GM18907 (cell line): Measurements from ENCODE around the gene BBS12.

ENCODE experiments used
- ATAC-seq: cut with Tn5 transposase; IDR thresholded peaks from one replicate; pipeline ENCODE4 v1.9.1; 2021; ENCODE audit warnings: mild to moderate bottlenecking, moderate library complexity; ENCODE audit not compliant: unreplicated experiment

Gene BBS12

GRCh38 chr4:122732329-122733026 lies at the start of gene BBS12:
Gene BBS12, plus strand, starts transcription at chr4:122732704. Its CDS starts 9,189 bp downstream, at chr4:122741893.
- ATAC-seq: peak; percentile 100

DNA sequence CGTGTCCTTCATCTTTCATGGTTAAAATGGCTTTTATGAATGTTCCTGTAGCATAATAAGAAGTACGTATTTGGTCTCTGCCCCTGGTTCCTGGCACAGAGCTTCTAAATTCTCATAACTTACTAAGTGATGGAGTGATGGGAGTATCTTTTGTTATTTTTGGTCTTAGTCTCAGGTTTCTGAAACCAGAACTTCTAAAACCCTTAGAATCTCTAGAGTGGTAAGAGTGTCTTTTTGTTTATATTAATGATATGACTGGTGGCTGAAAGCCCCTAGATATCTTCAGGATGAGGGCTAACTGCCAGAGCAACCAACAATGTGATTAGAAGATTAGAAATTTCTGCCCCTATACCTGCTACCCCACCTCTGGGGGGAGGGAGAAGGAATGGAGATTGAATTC lies 45.8 kb upstream of the BBS12 start:
- ATAC-seq: no peak

DNA sequence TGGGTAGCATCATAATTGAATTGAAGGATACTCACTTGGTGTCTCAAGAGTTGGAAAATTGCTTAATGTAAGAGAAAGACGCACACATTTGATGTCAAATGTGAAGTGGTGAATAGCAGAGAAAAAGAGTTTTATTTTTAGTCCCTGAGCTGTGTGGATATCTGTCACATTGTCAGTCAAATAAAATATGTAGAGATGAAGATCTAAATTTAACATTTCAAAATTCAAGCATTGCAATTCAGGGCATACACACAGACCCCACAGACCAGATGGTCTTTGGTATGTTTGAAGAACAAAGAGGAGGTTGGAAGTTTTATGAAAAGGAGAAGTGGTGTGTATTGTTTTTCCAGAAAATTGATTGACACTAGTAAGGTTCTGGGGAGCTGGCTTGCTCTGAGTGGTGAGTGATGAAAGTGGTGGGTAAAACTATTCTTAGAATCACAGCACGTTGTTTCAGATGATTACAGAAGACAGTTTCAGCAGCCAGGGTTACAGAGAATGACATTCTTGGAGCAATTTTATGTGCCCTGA lies 44.9 kb upstream of the BBS12 start:
- ATAC-seq: no peak

DNA sequence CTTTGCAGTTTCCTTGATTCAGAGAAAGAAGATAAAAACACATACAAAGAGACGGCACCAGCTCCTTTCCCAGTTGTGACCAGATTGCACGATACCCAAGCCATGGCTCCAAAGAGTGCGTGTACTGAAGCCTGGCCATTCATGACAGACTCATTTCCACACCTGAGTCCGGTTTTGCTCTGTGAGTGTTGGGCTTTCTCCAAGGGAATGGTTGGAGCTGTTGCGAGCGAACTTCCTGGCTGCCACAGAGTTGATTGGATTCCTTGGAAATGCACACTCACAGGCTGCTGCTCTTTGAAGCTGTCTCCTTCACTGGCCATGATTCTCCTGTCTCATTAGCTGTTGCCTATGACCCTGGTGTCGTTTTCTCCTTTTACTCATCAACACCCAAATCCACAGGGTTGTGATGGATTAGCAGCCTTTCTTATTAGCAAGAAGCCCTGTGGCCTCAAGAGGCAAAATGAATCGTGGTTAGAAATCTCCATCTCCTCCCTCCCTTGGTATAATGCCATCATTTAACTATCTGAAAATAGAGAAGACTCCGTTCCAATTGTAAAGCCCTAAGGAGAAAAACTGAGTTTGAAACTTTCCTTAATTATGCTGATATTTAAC lies 43.9 kb upstream of the BBS12 start:
- ATAC-seq: no peak

DNA sequence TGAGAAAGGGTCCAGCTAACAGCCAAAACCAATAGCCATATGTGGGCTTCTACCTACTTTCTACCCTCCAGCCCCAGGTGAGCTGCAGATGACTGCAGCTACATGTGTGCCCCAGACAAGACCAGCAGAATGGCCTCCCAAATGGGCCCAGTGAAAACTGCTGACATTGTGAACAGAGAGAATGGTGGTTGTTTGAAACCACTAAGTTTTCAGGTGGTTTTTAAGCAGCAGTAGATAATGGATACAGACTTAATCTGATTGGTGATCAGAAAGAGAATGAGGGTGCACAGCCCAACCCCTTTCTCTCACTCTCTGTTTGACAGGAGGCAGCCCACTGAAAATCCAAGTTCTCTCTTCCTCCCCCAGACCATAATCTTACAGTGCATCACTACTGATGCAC lies 42.5 kb upstream of the BBS12 start:
- ATAC-seq: peak; percentile 99

DNA sequence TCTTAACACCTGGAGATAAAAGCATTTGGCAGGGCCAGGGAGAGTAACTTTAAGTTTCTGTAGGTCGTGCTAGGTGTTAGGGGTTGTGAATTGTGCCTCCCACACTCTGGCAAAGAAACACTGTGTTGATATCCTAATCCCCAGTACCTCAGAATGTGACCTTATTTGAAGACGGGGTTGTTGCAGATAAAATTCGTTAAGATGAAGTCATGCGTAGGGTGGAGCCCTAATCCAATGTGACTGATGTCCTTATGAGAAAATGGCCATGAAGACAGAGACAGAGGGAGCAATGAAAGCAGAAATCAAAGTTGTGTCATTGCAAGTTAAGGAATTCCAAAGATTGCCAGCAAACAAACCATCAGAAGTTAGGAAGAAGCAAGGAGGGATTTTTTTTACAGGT lies 40.5 kb upstream of the BBS12 start:
- ATAC-seq: no peak

- ATAC-seq: no peak
These were observed 39.6 kb upstream of the BBS12 start for GRCh38 chr4:122692641-122693520.

DNA sequence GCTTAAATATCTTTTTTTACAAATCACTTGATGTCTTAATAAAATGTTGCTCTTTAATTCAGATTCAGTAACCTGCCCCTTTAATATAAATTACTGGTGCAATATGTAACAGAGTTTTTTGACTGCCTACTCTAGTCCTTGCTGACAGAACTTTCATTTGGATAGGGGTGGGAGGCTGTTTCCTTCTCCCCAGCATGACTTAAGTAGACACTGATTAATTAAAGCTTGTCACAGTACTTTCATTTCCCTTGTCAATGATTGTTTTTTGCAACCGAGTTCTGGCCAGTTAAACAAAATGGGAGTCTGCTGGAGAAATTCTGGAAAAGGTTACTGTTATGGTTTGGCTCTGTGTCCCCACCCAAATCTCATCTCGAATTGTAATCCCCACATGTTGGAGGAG lies 37.3 kb upstream of the BBS12 start:
- ATAC-seq: peak; percentile 51

DNA sequence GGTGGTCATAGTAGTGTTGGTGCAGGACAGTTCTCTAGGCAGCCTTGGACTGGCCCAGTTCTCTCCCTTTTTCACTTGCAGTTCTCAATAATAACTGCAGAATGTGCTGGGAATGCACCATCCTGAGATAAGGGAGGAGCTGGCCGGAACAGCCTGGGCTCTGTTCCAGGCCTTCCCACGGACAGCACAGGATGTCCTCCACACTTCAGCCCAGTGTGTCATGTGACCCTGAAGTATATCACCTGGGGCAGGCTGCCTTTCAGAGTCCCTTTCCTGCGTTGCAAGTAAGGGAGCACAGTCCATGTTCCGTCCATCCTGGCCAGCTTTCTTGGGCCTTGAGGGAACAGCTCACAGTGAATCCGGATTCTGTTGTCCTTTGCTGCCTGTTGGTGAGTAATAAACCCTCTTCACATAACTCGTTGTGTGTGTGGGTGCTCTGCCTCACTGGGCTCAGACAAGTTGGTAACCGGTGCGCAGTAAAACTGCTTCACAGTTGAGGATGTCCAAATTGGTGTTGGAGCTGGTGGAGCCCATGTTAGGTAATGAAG lies 32.3 kb upstream of the BBS12 start:
- no peak for ATAC-seq

DNA sequence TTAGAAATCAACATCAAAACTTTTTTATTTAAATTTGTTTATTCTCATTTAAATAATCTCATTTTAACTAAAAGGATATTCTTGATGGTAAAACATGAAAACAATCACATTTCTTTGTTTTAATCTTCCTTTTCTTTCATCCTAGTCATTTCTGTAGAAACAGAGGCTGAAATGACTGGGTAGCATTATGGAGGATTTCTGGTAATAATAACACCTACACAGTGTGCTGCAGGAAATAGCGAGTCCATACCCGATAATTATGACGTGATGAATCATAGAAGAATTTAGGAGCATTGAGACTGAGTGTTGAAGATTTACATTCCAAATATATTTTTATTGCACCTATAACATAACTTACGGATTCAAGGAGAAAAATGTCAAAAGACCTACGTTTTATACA lies 31.4 kb upstream of the BBS12 start:
- no peak for ATAC-seq

DNA sequence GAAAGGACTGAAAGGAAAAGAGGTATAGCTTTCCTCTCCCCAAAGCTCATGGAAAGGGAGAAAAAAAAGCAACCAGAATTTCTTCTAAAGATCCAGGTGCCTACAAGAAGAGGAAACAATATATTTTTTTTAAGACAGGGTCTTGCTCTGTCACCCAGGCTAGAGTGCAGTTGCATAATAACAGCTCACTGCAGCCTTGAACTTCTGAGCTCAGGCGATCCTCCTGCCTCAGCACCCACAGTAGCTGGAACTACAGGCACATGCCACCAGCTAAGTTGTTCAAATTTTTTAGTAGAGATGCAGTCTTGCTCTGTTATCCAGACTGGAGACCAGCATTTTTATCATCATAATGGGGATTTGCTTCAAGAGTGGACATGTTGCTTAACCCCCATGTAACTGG lies 30.5 kb upstream of the BBS12 start:
- ATAC-seq: no peak

DNA sequence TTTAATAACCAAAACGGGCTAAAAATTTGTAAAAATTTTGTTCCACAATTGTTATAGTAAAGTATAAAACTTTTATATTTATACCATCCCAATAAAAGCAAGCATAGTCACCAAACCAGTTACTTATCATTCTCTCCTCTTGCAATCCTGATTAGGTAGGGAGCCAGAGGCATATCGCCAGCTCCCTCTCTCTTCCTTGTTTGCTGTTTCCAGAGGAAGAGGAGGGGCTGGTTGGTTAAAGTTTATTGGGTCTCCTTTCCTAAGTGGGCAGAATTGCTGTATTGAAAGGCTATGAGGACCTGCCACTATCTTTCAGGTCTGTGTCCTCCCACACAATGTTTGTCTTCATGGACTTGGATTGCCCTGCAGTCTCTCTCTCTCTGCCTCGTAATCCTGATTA lies 29.6 kb upstream of the BBS12 start:
- ATAC-seq: no peak

GRCh38 chr4:122703868-122704267 lies 28.6 kb upstream of the BBS12 start:
- no peak for ATAC-seq

DNA sequence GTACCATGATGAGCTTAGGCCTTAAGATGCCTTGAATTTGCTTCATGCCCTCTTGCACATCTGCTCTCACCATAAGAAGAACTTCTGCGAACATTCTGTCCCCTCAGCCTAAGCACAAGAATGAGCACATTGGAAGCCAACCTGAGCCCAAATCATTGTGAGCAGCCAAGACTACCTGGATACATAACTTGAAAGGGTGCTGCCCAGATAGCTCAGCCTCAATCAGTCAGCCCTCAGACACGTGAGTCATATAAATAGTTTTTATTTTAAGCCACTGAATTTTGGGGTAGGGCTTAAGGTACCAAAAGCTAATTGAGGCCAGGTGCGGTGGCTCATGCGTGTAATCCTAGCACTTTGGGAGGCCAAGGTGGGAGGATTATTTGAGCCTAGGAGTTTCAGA lies 27.5 kb upstream of the BBS12 start:
- no peak for ATAC-seq

DNA sequence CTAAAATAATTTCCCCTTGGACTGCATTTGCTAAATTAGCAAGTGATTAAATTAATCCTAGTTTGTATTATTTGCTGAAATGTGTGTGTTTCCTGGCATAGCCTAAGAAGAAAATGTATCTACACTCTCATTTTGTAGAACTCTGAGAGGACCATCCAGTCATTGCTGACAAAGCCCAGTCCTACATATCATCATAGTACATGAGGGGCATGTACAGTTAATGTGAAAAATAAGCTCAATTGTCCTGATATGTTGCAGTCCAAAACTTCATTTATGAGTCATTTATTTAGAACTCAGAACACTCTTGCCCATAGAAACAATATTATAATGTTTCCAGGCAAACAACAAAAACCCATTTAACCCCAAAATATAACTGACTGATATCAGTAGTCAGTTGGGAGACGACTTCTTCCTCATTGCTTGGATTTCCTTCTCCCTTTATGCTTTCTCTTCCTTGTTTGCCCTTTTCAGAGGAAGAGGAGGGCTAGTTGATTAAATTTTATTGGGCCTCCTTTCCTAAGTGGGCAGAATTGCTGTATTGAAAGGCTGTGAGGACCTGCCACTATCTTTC lies 26.9 kb upstream of the BBS12 start:
- no peak for ATAC-seq

DNA sequence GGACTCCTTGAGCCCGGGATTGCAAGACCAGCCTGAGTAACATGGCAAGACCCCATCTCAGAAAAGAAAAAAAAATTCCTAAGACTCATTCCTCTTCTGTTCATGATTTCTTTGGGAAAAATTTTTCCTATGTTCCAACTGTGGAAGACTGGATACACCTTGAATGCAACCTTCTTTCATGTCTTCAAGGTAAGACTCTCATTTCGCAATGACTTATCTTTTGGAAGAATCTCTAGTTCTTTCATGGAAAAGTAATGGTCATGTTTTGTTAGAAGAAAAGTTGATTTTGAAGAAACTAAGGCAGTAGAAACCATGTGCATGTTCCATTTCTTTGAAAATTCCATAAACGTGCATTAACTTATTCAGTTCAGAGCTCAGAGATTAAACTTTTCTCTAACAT lies 26.0 kb upstream of the BBS12 start:
- no peak for ATAC-seq

GRCh38 chr4:122707497-122707896 lies 25.0 kb upstream of the BBS12 start:
- no peak for ATAC-seq

DNA sequence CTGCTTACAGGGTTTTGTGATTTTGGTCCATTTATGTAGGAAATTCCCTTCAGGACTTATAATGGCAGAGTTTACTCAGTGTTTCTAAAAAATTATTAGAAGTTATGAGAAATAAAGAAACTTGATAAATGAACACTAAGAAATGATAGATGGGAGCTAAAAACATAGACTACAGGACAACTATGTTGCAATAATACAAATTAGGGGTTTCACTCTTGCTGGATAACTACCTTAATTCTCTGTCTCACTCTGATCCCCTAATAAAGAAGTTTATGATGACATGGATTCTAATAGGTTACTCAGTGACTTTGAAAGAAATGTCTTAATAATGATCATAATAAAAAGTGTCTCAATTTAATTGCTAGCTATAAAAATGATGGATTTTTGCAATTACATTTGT lies 23.3 kb upstream of the BBS12 start:
- ATAC-seq: no peak

- peak; percentile 73 for ATAC-seq
These were observed 21.8 kb upstream of the BBS12 start for GRCh38 chr4:122710434-122711308.

GRCh38 chr4:122711919-122712318 lies 20.6 kb upstream of the BBS12 start:
- ATAC-seq: no peak
